ENCODE data around the gene BCKDHA.

Gene BCKDHA

GRCh38 chr19:41397086-41398049, at the start of gene BCKDHA, which contains the start of gene EXOSC5:
BCKDHA (plus strand) TSS chr19:41397818; CDS start chr19:41397828, 10 bp downstream.
EXOSC5 (minus strand) TSS chr19:41397359; CDS start chr19:41397328, 31 bp downstream.
- DNase-seq (ENCODE audit: low read depth, low spot score): peak; percentile 97
- H3K27ac ChIP-seq: peak within 1 kb of the TSS; percentile 79

DNA sequence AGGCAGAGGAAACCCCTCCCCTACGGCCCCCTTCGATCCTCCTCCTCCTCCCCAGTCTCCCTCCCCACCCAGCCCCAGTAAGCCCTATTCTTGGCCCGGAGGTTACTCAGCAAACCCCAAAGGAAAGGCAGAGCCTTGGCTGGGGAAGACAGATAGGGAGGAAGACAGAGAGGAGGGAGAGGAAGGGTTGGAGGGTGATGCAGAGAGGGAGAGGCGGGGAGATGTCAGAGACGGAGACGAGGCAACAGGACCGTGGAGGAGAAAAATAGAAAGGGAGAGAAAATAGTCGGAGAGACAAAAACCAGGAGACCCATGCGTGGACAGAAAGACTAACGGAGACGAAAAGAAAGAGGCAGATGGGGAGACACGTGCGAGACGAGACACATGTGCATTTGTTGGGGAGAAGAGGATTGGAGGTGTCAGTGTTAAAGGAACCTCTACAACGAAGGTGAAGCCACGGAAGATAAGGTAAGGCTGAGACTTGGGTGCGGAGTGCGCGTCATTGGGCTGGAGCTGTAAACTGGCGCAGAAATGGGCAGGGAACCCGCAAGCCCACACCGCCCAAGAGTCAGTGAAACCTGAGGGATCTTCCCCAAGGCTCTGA, 46.8 kb upstream of the BCKDHA start:
- no peak for DNase-seq (ENCODE audit: low read depth, low spot score)
- H3K27ac ChIP-seq: peak overlapping the region; percentile 59

DNA sequence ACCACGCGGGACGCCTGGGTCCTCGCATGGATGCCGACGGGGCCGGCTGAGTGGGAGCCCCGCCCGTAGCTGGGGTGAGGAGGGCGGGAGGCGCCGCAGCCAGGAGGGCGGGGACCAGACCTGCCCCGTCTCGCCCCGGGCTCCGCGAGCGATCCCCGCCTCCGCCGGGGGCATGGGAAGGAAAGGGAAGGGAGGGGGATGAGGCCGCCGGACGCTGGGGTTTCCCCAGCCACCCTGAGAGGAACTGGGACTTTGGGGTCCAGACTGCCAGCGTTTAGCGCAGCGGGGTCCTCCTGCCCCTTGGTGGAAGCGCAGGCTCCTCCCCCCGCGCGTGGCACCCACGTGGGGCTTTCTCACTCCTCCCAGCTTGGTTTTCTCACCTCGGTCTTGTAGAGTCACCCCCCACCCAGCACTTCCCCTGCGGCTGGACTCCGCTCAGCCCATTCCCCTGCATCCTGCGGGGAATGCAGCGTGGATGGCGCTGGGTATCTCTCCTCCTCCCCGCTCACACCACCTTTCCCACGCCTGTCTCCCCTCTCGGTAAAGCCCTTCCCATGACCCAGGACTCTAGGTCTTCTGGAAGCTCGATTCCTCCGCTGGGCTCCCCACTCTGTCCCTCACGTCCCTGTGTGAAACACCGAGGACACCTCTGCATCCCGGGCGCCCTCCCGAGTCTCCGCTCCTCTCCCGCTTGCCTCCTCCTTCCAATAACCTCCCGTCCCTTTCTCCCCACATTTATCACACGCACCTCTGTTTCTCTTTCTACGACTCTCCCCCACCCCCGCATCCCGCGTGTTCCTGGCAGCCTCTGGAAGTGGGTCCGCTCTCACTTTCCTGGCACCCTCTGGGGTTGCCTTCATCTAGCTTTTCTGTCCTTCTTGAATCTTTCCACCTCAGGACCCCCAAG, 46.0 kb upstream of the BCKDHA start:
- no peak for DNase-seq (ENCODE audit: low read depth, low spot score)
- peak overlapping the region; percentile 59 for H3K27ac ChIP-seq

DNA sequence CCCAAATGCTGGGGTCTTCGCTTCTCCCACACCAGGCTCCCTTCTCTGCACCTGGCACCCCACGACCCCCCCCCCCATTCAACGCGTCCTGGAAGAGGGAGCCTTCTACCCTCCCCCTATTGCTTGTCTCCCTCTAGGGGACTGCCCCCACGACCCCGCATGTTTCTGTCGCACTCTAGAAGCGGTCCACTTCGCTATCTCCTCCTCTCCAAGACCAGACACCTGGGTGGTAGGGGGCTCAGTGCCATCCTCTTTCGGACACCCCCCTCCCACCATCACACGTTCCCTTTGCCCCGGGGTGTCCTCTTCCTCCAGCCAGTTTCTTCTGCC, 45.4 kb upstream of the BCKDHA start:
- H3K27ac ChIP-seq: peak overlapping the region; percentile 59
- DNase-seq (ENCODE audit: low read depth, low spot score): no peak

GRCh38 chr19:41352609-41353465, 44.8 kb upstream of the BCKDHA start:
- DNase-seq (ENCODE audit: low read depth, low spot score): no peak
- peak overlapping the region; percentile 59 for H3K27ac ChIP-seq

GRCh38 chr19:41353466-41354342, 43.9 kb upstream of the BCKDHA start, which contains the start of gene TGFB1:
TGFB1 (minus strand) TSS chr19:41353922; CDS start chr19:41353044, 878 bp downstream.
- peak within 1 kb of the TSS; percentile 59 for H3K27ac ChIP-seq
- no peak for DNase-seq (ENCODE audit: low read depth, low spot score)

DNA sequence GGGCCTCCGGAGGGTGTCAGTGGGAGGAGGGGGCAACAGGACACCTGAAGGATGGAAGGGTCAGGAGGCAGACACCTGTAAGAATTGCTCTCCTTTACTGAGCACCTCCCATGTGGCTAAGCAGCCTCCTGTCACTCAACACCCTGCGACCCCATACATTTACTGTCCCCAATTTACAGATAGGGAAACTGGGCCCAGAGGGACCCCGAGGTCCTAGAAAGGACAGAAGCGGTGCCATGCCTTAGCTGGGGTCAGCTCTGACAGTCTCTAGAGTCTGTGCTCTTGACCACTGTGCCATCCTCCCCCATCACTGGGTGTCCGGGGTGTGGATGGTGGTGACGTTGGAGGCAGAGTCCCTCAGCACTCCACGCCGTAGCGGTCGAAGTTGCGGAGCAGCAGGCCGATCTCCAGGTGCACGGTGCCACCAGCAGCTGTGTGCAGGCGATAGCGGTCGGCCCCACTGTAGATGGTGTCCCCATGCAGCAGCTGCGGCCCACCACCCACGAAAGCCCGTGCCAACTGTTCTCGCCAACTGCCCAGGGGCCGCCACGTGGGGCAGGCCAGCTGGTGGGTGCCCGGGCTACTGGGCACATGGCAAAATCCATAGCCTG, 43.2 kb upstream of the BCKDHA start:
- no peak for DNase-seq (ENCODE audit: low read depth, low spot score)

DNA sequence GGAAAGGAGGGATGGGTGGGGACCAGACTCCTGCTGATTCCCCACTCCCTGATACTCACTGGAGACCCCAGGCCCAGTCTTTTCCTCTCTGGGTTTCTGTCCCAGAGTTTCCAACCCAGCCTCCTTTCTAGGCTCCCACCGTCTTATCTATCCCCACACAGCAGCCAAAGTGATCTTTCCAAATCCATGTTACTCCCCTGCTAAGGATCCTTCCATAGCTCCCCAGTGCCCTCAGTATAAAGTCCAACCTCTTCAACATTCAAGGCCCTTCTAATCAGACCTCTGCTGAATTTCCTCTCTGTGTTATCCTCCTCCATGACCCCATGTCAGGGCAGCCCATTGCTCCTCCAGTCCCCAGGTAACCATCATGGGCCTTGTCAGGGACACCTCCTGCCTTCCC, 42.6 kb upstream of the BCKDHA start:
- no peak overlapping the region for H3K27ac ChIP-seq
- no peak for DNase-seq (ENCODE audit: low read depth, low spot score)

More for the DNA sequence above, 43.2 kb upstream of the BCKDHA start:
- no peak overlapping the region for H3K27ac ChIP-seq

GRCh38 chr19:41355802-41356201, 41.8 kb upstream of the BCKDHA start:
- no peak for DNase-seq (ENCODE audit: low read depth, low spot score)
- no peak overlapping the region for H3K27ac ChIP-seq

- H3K27ac ChIP-seq: no peak overlapping the region
- no peak for DNase-seq (ENCODE audit: low read depth, low spot score)
Measured at GRCh38 chr19:41356984-41357739, 40.5 kb upstream of the BCKDHA start.

DNA sequence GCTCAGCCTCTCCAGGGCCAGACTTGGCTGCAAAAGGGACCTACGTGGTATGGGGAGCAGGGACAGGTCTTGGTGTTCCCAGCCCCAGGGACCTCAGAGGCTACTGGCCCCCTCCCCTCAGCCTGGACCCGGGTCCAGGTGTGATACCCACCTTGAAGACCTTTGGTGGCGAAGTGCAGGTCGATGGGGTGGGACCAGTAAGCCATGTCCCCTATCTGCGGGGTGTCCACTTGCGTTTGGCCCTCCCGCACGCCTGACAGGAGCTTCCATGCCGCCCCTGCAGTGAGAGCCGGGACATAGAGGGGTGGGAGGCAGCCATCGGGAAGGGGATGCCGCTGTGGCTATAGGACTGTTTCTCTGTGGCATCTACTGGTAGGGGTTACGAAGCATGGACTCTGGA, 39.9 kb upstream of the BCKDHA start:
- H3K27ac ChIP-seq: no peak overlapping the region
- DNase-seq (ENCODE audit: low read depth, low spot score): no peak

GRCh38 chr19:41359741-41360140, 37.9 kb upstream of the BCKDHA start:
- H3K27ac ChIP-seq: no peak overlapping the region
- DNase-seq (ENCODE audit: low read depth, low spot score): no peak

DNA sequence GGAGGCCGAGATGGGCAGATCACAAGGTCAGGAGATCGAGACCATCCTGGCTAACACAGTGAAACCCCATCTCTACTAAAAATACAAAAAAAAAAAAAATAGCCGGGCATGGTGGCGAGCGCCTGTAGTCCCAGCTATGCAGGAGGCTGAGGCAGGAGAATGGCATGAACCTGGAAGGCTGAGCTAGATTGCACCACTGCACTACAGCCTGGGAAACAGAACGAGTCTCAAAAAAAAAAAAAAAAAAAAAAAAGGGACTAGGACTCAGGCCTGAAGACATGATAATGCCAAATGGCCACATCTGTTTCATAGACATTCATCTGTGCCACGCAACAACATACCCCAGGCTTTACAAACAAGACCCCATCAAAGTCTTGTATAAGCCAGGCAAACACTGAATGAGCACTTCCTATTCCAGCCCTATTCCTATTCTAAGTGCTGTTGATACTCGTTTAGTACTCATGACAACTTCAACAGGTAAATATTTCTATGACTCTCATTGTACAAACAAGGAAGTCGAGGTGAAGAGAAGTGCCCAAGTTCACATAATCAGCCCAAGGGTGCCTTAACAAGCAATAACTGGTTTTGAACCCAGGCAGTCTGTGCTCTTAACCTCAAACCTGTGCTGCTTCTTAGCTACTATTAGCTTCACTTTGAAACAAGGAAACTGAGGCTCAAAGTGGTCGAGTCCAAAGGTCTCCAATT, 35.3 kb upstream of the BCKDHA start:
- peak overlapping the region; percentile 80 for H3K27ac ChIP-seq
- peak; percentile 77 for DNase-seq (ENCODE audit: low read depth, low spot score)

DNA sequence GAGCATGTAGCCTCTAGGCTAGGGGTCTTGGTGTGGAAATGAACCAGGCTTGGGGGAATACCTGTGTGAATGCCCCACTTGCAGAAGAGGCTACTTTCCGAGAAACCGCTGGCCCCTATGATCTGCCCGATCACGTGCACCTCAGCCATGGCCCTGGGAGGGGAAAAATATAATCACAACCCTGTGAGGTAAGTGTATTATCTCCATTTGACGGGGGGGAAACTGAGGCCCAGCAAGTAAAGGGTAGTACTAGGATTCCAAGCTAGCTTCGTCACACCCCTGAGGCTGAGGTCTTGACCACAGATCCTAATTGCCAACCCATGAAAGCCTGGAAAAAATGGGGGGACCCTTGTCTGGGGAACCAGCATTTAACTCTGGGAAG, 34.3 kb upstream of the BCKDHA start:
- no peak for DNase-seq (ENCODE audit: low read depth, low spot score)
- H3K27ac ChIP-seq: peak overlapping the region; percentile 80

DNA sequence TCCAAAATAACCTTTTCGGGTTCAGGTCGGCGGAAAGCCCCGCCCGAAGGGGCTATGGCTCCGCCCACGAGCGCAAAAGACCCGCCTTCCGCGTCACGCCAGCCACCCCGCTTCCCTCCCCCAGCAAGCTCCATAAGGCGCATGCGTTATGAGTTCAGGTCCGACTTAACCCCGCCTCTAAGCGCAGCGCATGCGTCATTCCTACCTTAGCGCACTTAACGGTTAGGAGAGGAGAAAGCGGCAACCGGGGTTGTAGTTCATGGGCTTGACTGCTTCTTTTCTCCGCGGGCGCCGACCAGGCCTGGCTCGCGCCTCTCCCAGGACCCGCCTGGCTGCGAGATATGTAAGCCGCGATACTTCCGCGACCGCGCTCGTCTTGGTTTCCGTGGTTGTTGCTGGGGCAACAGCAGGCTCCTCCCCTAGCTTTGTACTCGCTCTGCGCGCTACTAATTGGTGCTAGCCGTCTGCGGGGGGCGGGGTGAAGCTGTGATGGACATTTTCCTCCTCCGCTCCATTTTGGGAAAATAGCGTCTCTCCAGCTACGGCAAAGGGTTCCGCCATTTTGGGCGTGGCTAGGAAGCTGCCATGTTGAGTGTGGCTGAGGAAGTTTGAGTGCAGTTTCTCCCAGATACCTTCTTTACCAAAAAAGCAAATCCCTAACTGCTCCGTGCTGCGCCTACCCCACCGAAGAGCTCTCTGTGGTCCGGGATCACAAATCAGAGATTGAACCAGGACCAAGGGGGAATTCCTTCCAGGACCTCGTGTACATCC, 33.7 kb upstream of the BCKDHA start, which contains the start of gene B9D2:
Gene B9D2 (minus strand): TSS at position 397 of the 771 bp plus-strand sequence. CDS start 630 bp downstream, outside the sequence.
- peak; percentile 90 for DNase-seq (ENCODE audit: low read depth, low spot score)

More for the DNA sequence above, 33.7 kb upstream of the BCKDHA start, which contains the start of gene B9D2:
- peak within 1 kb of the TSS; percentile 80 for H3K27ac ChIP-seq

All from epithelial cell of prostate (primary cell).